ENCODE results near the gene B3GALT5.

- TF ChIP-seq CTCF (IDR thresholded peaks at IDR 0.05) (no peak), EP300 (IDR thresholded peaks at IDR 0.05) (no peak)
Measured at GRCh38 chr21:39657091-39657689, 44.5 kb downstream of the B3GALT5 start.

Data from gastroesophageal sphincter (tissue), 3 donors.